CD14-positive monocyte (primary cell): ENCODE measurements around the gene RASGEF1B. TPM values are rescaled to one million over a fixed set of nuclear protein-coding genes. Genes with fewer than 3 reads are reported as not detected.

ENCODE experiments used
- DNase-seq, 3 donors: peaks; one replicate each; pipeline ENCODE4 v3.0.0-alpha.2; 2011 to 2022
- H2AFZ ChIP-seq: 2 replicates; pipeline ENCODE4 v1.6.0; 2012; ENCODE audit warnings: mild to moderate bottlenecking, low read depth, low read length, inconsistent platforms; ENCODE audit not compliant: insufficient read depth, poor library complexity, severe bottlenecking
- H3K27ac ChIP-seq, 2 donors: 1 replicate in 1 of 2; 2 replicates in 1 of 2; pipeline ENCODE4 v1.5.1; 2012 to 2013; ENCODE audit warnings: low read length in 2 of 2, control low read depth in 1 of 2, inconsistent platforms in 1 of 2, low read depth in 1 of 2, mild to moderate bottlenecking in 1 of 2
- H3K27me3 ChIP-seq, 2 donors: one replicate each; pipeline versions ENCODE4 v1.6.0 to v1.6.1; 2011 to 2013; ENCODE audit warnings: low read length in 2 of 2; ENCODE audit not compliant: control insufficient read depth in 2 of 2, insufficient read depth in 2 of 2
- H3K36me3 ChIP-seq, 2 donors: replicated peaks in 1 of 2; 1 replicate in 1 of 2; 2 replicates in 1 of 2; pipeline versions ENCODE4 v1.5.1 to v1.6.1; 2012 to 2013; ENCODE audit warnings: low read length in 2 of 2, control low read depth in 1 of 2, inconsistent platforms in 1 of 2, mild to moderate bottlenecking in 1 of 2; ENCODE audit not compliant: insufficient read depth in 2 of 2, control insufficient read depth in 1 of 2
- H3K4me1 ChIP-seq, 2 donors: 1 replicate in 1 of 2; 2 replicates in 1 of 2; pipeline versions ENCODE4 v1.5.1 to v1.6.1; 2012 to 2013; ENCODE audit warnings: low read length in 2 of 2, control low read depth in 1 of 2, inconsistent platforms in 1 of 2, mild to moderate bottlenecking in 1 of 2, moderate library complexity in 1 of 2; ENCODE audit not compliant: insufficient read depth in 2 of 2, control insufficient read depth in 1 of 2
- H3K4me2 ChIP-seq: replicated peaks from 2 replicates; pipeline ENCODE3; 2012; ENCODE audit warnings: low read length, moderate library complexity, mild to moderate bottlenecking; ENCODE audit not compliant: poor library complexity, severe bottlenecking; ENCODE audit errors: extremely low read depth
- H3K4me3 ChIP-seq, 3 experiments: fragments of 200-600 bp in 1 of 3; sonication (generic) in 1 of 3; replicated peaks in 1 of 3; 1 replicate in 2 of 3; 2 replicates in 1 of 3; pipeline ENCODE4 v1.5.1; 2011 to 2013; ENCODE audit warnings: low read length in 3 of 3, mild to moderate bottlenecking in 3 of 3, control low read depth in 2 of 3, low read depth in 2 of 3, inconsistent platforms in 1 of 3, moderate library complexity in 1 of 3
- H3K79me2 ChIP-seq: 2 replicates; pipeline ENCODE4 v1.6.0; 2012; ENCODE audit warnings: mild to moderate bottlenecking, control low read depth, inconsistent platforms, low read length, moderate library complexity; ENCODE audit not compliant: insufficient read depth
- H3K9ac ChIP-seq: 2 replicates; pipeline ENCODE4 v1.6.0; 2017; ENCODE audit warnings: low read length, mild to moderate bottlenecking; ENCODE audit not compliant: insufficient read depth, poor library complexity, severe bottlenecking
- H3K9me3 ChIP-seq, 2 donors: replicated peaks in 1 of 2; 1 replicate in 1 of 2; 2 replicates in 1 of 2; pipeline versions ENCODE4 v1.5.1 to v1.6.1; 2012 to 2013; ENCODE audit warnings: low read length in 2 of 2, control low read depth in 1 of 2; ENCODE audit not compliant: control insufficient read depth in 1 of 2, insufficient read depth in 1 of 2
- H4K20me1 ChIP-seq: 2 replicates; pipeline ENCODE4 v1.6.0; 2012; ENCODE audit warnings: mild to moderate bottlenecking, low read length, control low read depth, moderate library complexity; ENCODE audit not compliant: insufficient read depth
- H3K27ac Mint-ChIP-seq, 7 donors: one replicate each; pipeline ENCODE4 v1.8.0; 2020; ENCODE audit warnings: mild to moderate bottlenecking in 7 of 7, mixed read lengths in 7 of 7, moderate library complexity in 6 of 7, inconsistent platforms in 2 of 7
- H3K27me3 Mint-ChIP-seq, 3 donors: one replicate each; pipeline ENCODE4 v1.8.0; 2021 to 2022; ENCODE audit warnings: low read depth in 3 of 3, mild to moderate bottlenecking in 3 of 3, mixed read lengths in 3 of 3, moderate library complexity in 3 of 3, inconsistent platforms in 1 of 3
- H3K36me3 Mint-ChIP-seq, 2 donors: one replicate each; pipeline ENCODE4 v1.8.0; 2020; ENCODE audit warnings: mixed read lengths in 2 of 2, inconsistent platforms in 1 of 2, mild to moderate bottlenecking in 1 of 2
- H3K4me1 Mint-ChIP-seq: one replicate; pipeline ENCODE4 v1.8.0; 2020; ENCODE audit warnings: mild to moderate bottlenecking, mixed read lengths
- H3K4me3 Mint-ChIP-seq, 2 donors: one replicate each; pipeline ENCODE4 v1.8.0; 2020; ENCODE audit warnings: mild to moderate bottlenecking in 2 of 2, mixed read lengths in 2 of 2, moderate library complexity in 1 of 2
- H3K9me3 Mint-ChIP-seq, 7 donors: one replicate each; pipeline ENCODE4 v1.8.0; 2020 to 2022; ENCODE audit warnings: mixed read lengths in 7 of 7, mild to moderate bottlenecking in 6 of 7, moderate library complexity in 6 of 7, inconsistent platforms in 2 of 7
- WGBS: methylation state at CpG from one replicate; pipeline ENCODE4 v1.1.5; 2013; ENCODE audit warnings: missing lambda C conversion rate; ENCODE audit not compliant: insufficient coverage; 5-methylcytosine and 5-hydroxymethylcytosine counted together
- intact Hi-C, 2 donors: fragments of 100-400 bp; cut with micrococcal nuclease; formaldehyde crosslinking; loops; one replicate each; pipeline versions ENCODE4 v1.15.0 to v1.15.1; 2023
- polyA plus RNA-seq, 3 donors: library from polyadenylated mRNA; depleted of rRNA in 1 of 3; unstranded in 2 of 3; stranded (reverse) in 1 of 3; fragments of 300-500 nt in 2 of 3; fragments of >200 nt in 1 of 3; fragmentation: Illumina TruSeq in 2 of 3; gene quantifications; 1 replicate in 2 of 3; 2 replicates in 1 of 3; pipeline ENCODE4 v1.2.3, GENCODE V29; 2012 to 2021
- TF ChIP-seq, protein P1 (sequence below): fragments of 200-600 bp; IDR thresholded peaks from one replicate; pipeline ENCODE4 v1.8.0; 2022; ENCODE audit warnings: antibody characterized with exemption, mild to moderate bottlenecking

RASGEF1B gene
- polyA plus RNA-seq, 3 donors = 20.3 to 76.9 (median 36.6) TPM

GRCh38 chr4:81471298-81471587 is 464 bp downstream of the RASGEF1B start:
- Mint-ChIP-seq H3K4me3 (peak overlapping the region; percentile 94 to 100), H3K4me1 (peaks cover 43% of the 10 kb centered on the region), H3K27ac (peak overlapping the region; percentile 91 to 100 (median 98)), H3K27me3 (peaks cover 9 to 21% (median 20%) of the 10 kb centered on the region in 3 donors), H3K36me3 (peaks cover 23 to 28% of the 10 kb centered on the region in 2 donors), H3K9me3 (peaks cover 0 to 9% (median 4%) of the 10 kb centered on the region in 7 donors)
- DNase-seq = no peak
- no peaks in the 10 kb centered on the region for H3K36me3 ChIP-seq
- H3K27me3 ChIP-seq = peaks cover 0 to 11% of the 10 kb centered on the region in 2 donors
- H3K27ac ChIP-seq = peak overlapping the region; percentile 97 to 98
- intact Hi-C loops = loop anchor here (2.0 to 10.0 kb wide), 5 partner anchors 34 to 164 kb away; no protein-coding TSS in a partner anchor
- H3K9ac ChIP-seq = peak overlapping the region; percentile 99
- peak overlapping the region; percentile 89 to 95 (median 94) for H3K4me3 ChIP-seq
- TF ChIP-seq, protein P1, sequence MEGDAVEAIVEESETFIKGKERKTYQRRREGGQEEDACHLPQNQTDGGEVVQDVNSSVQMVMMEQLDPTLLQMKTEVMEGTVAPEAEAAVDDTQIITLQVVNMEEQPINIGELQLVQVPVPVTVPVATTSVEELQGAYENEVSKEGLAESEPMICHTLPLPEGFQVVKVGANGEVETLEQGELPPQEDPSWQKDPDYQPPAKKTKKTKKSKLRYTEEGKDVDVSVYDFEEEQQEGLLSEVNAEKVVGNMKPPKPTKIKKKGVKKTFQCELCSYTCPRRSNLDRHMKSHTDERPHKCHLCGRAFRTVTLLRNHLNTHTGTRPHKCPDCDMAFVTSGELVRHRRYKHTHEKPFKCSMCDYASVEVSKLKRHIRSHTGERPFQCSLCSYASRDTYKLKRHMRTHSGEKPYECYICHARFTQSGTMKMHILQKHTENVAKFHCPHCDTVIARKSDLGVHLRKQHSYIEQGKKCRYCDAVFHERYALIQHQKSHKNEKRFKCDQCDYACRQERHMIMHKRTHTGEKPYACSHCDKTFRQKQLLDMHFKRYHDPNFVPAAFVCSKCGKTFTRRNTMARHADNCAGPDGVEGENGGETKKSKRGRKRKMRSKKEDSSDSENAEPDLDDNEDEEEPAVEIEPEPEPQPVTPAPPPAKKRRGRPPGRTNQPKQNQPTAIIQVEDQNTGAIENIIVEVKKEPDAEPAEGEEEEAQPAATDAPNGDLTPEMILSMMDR = no peak
- no peaks in the 10 kb centered on the region for H3K79me2 ChIP-seq
- 0% methylated on average over 18 of the region's 21 CpGs for WGBS
- no peak overlapping the region for H2AFZ ChIP-seq
- H3K9me3 ChIP-seq = no peaks in the 10 kb centered on the region
- peaks cover 38% of the 10 kb centered on the region for H4K20me1 ChIP-seq
- peak overlapping the region; percentile 74 for H3K4me2 ChIP-seq
- H3K4me1 ChIP-seq = peaks cover 28 to 36% of the 10 kb centered on the region in 2 donors

GRCh38 chr4:81470456-81471297 is 1.0 kb downstream of the RASGEF1B start:
- Mint-ChIP-seq H3K4me3 (peak overlapping the region; percentile 94 to 100), H3K27me3 (peaks cover 9 to 21% (median 20%) of the 10 kb centered on the region in 3 donors), H3K27ac (peak overlapping the region; percentile 91 to 100 (median 98)), H3K36me3 (peaks cover 23 to 30% of the 10 kb centered on the region in 2 donors), H3K9me3 (peaks cover 0 to 9% (median 4%) of the 10 kb centered on the region in 7 donors), H3K4me1 (peaks cover 43% of the 10 kb centered on the region)
- Histone ChIP-seq H3K4me3 (peak overlapping the region; percentile 89 to 95 (median 94)), H3K4me2 (peak overlapping the region; percentile 74), H4K20me1 (peaks cover 44% of the 10 kb centered on the region), H3K9me3 (no peaks in the 10 kb centered on the region), H2AFZ (no peak overlapping the region), H3K79me2 (no peaks in the 10 kb centered on the region), H3K27me3 (peaks cover 0 to 11% of the 10 kb centered on the region in 2 donors), H3K9ac (peak overlapping the region; percentile 99), H3K36me3 (no peaks in the 10 kb centered on the region), H3K27ac (peak overlapping the region; percentile 97 to 98), H3K4me1 (peaks cover 28 to 36% of the 10 kb centered on the region in 2 donors)
- DNase-seq = peak; percentile 92 to 95 (median 93)
- TF ChIP-seq, protein P1 = no peak
- intact Hi-C loops = loop anchor here (2.0 to 10.0 kb wide), 5 partner anchors 34 to 164 kb away; no protein-coding TSS in a partner anchor
- WGBS = under 1% methylated on average over 20 of the region's 31 CpGs
